HPDE6-E6E7 (cell line): Measurements from ENCODE around the gene CCPG1.
"Not testable (repeated sequence)": the region's sequence is repeated elsewhere in the genome, so short reads cannot be mapped to it uniquely, and the experiment has no call there.

Experiments used
- DNase-seq: peaks from one replicate; pipeline ENCODE4 v3.0.0; 2011; ENCODE audit warnings: missing footprints; ENCODE audit errors: extremely low spot score

Gene CCPG1, protein sequence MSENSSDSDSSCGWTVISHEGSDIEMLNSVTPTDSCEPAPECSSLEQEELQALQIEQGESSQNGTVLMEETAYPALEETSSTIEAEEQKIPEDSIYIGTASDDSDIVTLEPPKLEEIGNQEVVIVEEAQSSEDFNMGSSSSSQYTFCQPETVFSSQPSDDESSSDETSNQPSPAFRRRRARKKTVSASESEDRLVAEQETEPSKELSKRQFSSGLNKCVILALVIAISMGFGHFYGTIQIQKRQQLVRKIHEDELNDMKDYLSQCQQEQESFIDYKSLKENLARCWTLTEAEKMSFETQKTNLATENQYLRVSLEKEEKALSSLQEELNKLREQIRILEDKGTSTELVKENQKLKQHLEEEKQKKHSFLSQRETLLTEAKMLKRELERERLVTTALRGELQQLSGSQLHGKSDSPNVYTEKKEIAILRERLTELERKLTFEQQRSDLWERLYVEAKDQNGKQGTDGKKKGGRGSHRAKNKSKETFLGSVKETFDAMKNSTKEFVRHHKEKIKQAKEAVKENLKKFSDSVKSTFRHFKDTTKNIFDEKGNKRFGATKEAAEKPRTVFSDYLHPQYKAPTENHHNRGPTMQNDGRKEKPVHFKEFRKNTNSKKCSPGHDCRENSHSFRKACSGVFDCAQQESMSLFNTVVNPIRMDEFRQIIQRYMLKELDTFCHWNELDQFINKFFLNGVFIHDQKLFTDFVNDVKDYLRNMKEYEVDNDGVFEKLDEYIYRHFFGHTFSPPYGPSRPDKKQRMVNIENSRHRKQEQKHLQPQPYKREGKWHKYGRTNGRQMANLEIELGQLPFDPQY

GRCh38 chr15:55408012-55408928 is at the start of gene CCPG1, which contains the start of gene PIERCE2:
Gene CCPG1, minus strand, starts transcription at chr15:55408359. Its CDS starts 18,935 bp downstream, at chr15:55389424.
Gene PIERCE2, plus strand, starts transcription at chr15:55408495. Its CDS starts 274 bp downstream, at chr15:55408769.
- peak; percentile 90 for DNase-seq

GRCh38 chr15:55457401-55458022 is 49.4 kb upstream of the CCPG1 start:
- DNase-seq: no peak

GRCh38 chr15:55447030-55447394 is 38.9 kb upstream of the CCPG1 start:
- not testable (repeated sequence) for DNase-seq

DNA sequence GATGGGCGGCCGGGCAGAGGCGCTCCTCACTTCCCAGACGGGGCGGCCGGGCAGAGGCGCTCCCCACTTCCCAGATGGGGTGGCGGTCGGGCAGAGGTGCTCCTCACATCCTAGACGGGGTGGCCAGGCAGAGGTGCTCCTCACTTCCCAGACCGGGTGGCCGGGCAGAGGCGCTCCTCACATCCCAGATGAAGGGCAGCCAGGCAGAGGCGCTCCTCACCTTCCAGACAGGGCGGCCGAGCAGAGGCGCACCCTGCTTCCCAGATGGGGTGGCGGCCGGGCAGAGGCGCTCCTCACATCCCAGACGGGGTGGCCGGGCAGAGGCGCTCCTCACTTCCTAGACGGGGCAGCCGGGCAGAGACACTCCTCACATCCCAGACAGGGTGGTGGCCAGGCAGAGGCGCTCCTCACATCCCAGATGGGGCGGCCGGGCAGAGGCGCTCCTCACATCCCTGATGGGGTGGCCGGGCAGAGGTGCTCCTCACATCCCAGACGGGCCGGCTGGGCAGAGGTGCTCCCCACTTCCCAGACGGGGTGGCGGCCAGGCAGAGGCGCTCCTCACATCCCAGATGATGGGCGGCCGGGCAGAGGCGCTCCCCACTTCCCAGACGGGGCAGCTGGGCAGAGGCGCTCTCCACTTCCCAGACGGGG is 38.3 kb upstream of the CCPG1 start:
- DNase-seq: not testable (repeated sequence)

- DNase-seq: not testable (repeated sequence)
Measured at GRCh38 chr15:55445936-55446335, 37.8 kb upstream of the CCPG1 start.

DNA sequence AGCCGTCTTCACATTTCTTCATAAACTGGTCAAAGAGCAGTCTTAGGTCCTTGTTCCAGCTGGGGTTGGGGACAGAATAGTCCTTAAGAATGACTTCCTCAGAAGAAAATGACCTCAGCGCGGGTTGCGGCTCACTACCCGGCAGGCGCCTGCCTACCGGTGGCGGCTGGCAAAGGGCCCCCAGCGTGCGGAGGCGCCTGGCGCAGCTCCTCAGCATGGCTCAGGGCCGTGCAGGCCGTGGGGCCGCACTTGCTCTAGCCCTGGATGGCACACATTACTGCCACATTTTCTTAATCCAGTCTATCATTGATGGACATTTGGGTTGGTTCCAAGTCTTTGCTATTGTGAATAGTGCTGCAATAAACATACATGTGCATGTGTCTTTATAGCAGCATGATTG is 35.0 kb upstream of the CCPG1 start:
- DNase-seq: not testable (repeated sequence)

GRCh38 chr15:55434989-55435825 is 27.0 kb upstream of the CCPG1 start:
- peak; percentile 36 for DNase-seq

- DNase-seq: no peak
Measured at GRCh38 chr15:55422089-55422488, 13.9 kb upstream of the CCPG1 start.

- DNase-seq: no peak
Measured at GRCh38 chr15:55420171-55420866, 12.2 kb upstream of the CCPG1 start.

GRCh38 chr15:55417678-55418077 is 9.5 kb upstream of the CCPG1 start:
- DNase-seq: not testable (repeated sequence)

- DNase-seq: not testable (repeated sequence)
Measured at GRCh38 chr15:55408976-55409375, 817 bp upstream of the CCPG1 start.

- no peak for DNase-seq
Measured at GRCh38 chr15:55407498-55408011, 604 bp downstream of the CCPG1 start.

DNA sequence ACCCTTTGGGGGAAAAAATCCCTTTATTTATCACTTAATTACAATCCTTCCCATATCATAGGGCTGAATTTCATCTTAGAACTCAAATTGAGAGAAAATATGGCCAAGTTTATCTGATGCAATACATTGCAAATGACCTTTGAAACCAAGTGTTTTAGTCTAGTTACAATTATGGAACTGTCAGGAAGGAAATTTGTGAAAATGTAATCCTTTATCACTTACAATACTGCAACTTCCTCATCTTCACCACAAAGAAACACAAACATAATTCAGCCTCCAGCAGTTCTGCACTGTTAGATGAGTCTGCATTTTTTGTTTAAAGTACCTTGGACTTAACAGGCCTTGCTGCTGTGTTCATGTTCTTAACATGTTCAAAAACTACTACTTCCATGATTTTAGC is 4.6 kb downstream of the CCPG1 start:
- no peak for DNase-seq

- no peak for DNase-seq
Measured at GRCh38 chr15:55402707-55403106, 5.5 kb downstream of the CCPG1 start.

GRCh38 chr15:55401786-55402246 is 6.3 kb downstream of the CCPG1 start:
- DNase-seq: no peak

DNA sequence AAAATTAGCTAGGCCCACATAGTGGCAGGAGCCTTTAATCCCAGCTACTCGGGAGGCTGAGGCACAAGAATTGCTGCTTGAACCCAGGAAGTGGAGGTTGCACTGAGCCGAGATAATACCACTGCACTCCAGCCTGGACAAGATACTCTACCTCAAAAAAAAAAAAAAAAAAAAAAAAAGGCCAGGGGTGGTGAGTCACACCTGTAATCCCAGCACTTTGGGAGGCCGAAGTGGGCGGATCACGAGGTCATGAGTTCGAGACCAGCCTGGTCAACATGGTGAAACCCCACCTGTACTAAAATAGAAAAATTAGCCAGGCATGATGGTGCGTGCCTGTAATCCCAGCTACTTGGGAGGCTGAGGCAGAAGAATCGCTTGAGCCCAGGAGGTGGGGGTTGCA is 8.1 kb downstream of the CCPG1 start:
- DNase-seq: not testable (repeated sequence)

DNA sequence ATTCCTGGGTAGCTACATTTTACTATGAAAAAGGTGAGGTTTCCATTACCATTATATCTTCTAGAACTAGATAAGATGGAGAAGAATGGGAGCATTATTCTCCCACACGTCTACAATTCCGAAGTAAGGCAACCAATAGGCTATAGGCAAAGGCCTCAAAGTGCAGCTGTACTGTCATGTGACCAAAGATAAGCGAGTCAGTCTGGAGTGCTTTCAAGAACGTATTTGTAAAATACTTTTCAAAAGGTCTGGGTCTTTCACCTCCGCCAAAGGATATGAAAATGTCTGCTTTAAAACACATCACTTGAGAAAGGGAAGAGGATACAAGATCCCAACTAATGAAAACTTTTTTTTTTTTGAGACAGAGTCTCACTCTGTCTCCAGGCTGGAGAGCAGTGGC is 9.9 kb downstream of the CCPG1 start:
- DNase-seq: no peak

DNA sequence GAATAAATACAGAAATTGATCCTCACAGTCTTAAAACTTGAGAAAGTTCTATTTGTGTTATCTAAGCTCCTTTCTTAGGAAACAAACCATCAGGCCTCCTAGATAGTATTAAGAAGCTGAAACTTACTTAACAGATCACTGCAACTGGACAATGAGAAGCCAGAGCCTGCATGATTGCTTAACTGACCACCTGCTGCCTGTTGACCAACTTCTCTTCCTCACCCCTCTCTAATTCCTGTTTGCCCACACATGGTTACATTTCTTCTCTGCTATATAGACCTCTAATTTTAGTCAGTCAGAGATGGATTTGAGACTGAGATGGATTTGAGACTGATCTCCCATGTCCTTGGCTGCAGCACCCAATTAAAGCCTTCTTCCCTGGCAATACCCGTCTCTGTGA is 13.5 kb downstream of the CCPG1 start:
- no peak for DNase-seq

- peak; percentile 33 for DNase-seq
Measured at GRCh38 chr15:55389264-55389607, 18.9 kb downstream of the CCPG1 start.
